SK-N-MC (cell line): Measurements from ENCODE around the gene EFTUD2.

Experiments
- EZH2 ChIP-seq: fragments of 200-600 bp; sonication (generic); IDR thresholded peaks from one replicate; pipeline ENCODE4 v1.6.1; 2017; ENCODE audit warnings: antibody characterized with exemption
- POLR2AphosphoS5 ChIP-seq: IDR thresholded peaks from 2 replicates; pipeline ENCODE4 v1.6.1; 2012; ENCODE audit warnings: mild to moderate bottlenecking, low read depth, low read length, borderline replicate concordance

- TF ChIP-seq EZH2 (no peak), POLR2AphosphoS5 (no peak)
Measured at GRCh38 chr17:44889003-44889402, 10.2 kb downstream of the EFTUD2 start.
